HG02970 (cell line): ENCODE results near the gene EN2.

ENCODE experiments used
- ATAC-seq: cut with Tn5 transposase; IDR thresholded peaks from one replicate; pipeline ENCODE4 v1.9.1; 2021; ENCODE audit warnings: mild to moderate bottlenecking, moderate library complexity, moderate number of reproducible peaks; ENCODE audit not compliant: unreplicated experiment, low FRiP score

EN2 gene

DNA sequence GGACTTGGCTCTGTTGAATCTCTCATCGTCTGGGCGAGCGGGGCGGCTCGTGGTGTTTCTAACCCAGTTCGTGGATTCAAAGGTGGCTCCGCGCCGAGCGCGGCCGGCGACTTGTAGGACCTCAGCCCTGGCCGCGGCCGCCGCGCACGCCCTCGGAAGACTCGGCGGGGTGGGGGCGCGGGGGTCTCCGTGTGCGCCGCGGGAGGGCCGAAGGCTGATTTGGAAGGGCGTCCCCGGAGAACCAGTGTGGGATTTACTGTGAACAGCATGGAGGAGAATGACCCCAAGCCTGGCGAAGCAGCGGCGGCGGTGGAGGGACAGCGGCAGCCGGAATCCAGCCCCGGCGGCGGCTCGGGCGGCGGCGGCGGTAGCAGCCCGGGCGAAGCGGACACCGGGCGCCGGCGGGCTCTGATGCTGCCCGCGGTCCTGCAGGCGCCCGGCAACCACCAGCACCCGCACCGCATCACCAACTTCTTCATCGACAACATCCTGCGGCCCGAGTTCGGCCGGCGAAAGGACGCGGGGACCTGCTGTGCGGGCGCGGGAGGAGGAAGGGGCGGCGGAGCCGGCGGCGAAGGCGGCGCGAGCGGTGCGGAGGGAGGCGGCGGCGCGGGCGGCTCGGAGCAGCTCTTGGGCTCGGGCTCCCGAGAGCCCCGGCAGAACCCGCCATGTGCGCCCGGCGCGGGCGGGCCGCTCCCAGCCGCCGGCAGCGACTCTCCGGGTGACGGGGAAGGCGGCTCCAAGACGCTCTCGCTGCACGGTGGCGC lies at the start of gene EN2:
TSS of gene EN2 (plus strand) at position 19 of the 767 bp plus-strand sequence. CDS start at position 268, 249 bp downstream.
- no peak for ATAC-seq

GRCh38 chr7:155408651-155409586 lies 49.0 kb upstream of the EN2 start:
- ATAC-seq: no peak

DNA sequence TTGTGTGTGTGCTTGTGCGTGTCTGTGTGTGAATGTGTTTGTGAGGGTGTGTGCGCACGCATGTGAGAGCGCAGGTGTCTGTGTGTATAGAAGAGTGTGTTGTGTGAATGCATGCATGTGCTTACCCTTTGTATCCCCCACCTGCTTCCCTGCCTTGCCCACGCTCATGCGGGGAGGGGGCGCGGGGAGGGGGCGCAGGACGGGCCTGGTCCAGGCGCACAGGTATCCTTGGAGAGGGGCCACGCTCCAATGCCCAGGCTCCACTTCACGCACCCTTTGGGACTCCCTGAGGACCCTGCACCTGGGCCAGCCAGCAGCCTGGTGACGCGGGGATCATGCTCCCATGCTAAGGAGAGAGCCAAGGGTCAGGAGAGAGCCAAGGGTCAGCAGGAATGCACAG lies 47.9 kb upstream of the EN2 start:
- no peak for ATAC-seq

DNA sequence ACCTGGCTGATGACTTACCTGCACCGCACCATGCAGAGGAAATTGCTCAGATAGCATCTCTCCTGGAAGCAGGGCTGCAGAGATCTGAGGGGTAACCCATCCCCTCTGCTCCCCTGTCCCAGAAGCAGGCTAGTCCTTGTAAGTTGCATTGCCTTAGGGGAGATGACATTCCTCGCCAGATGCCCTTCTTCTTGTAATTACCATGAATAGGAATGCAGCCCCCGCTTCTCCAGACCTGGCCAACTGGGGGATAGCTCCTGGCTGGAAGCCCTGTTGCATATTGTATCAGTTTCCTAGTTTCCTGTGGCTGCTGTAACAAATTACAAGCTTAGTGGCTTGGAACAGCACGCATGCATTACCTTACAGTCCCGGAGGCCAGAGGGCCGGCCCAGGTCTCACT lies 47.5 kb upstream of the EN2 start:
- no peak for ATAC-seq

DNA sequence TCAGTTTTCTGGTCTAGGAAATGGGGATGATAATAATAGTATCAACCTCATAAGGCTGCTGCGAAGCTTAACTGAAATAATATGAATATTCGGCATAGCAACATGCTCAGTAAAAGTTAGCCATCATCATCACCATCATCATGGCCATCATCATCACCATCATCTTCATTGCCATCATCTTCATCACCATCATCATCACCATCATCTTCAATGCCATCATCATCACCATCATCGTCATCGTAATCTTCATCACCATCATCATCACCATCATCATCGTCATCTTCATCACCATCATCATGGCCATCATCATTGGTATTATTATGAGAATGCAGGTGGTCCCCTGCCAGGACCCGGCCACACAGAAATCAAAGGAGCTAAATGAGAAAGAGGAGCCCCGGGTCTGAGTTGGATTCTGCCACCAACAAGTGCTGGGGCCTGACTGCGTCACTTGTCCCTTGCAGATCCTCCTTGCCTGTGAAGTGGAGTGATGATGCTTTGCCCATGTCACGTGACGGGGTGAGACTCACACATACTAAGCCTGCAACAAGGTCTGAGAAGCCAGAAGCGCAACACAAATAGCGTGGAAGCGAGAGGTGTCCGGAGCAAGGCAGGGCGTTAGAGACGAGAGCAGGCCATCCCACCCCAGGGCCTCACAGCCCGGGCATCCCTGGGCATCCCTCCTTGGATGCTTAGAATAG lies 46.1 kb upstream of the EN2 start:
- no peak for ATAC-seq

DNA sequence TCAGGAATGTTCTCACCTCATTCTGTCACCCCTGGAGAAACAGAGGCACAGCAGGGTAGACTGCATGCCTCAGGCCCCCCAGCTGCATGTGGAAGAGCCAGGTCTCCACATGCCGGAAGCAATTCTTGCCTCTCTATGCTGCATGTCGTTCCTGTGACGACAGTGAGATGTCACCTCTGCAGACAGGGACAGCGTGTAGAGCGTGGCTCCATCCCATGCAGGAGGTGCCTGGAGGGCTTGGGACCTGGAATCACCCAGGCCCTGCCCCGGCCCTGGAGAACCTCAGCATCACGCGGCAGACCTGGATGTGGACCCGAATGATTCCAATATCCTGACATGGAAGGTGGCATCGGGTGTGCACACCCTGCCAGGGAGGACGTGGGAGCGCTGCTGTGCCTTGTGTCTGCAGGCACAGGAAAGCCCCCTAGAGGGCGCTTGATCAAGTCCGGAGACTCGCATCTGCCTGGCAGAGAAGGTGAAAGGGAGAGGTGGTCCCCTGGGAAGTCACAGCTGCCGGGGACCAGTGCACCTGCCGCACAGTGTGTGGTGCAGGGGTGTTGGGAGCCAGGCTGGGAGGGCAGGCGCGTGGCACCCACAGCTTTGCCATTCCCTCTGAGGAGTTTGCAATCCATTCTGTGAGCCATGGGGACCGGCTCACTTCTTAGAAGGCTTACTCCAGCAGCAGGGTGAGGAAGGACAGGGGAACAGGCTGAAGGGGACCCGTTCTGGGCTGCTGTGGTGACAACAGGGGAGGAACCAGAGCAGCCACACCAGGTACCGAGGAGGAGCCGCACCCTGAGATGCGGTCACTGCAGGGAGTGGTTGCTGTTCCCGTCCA lies 45.3 kb upstream of the EN2 start:
- ATAC-seq: no peak

- ATAC-seq: no peak
These were observed 43.1 kb upstream of the EN2 start for GRCh38 chr7:155414547-155415492.

DNA sequence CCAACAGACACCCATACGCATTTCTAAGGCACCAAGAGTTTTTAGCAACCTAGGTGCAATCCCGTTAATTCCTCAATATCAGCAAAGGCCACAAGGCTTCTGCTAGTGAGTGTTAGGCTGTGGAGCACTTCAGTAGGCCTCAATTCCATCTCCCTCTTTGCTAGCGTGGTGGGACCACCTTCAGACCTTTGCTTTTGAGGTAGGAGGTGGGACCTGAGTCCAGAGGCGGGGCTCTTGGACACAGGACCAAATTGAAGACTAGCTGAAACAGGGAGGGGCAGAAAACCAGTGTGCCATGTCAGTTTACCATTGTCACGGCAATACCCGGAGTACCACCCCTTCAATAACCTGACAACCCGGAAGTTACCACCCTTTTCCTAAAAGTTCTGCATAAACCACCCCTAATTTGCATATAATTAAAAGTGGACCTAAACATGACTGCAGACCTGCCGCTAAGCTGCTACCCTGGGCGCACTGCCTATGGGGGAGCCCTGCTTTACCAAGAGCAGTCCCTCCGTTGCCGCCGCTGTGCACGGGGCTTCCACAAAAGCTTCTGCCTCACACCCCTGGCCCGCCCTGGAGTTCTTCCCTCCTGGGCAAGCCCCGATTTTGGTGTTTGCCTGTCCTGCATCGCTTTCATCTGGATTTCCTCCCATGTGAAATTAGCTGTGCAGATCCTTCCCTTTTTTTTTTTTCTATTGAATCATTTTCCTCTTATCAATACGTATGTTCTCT lies 41.1 kb upstream of the EN2 start:
- ATAC-seq: no peak

DNA sequence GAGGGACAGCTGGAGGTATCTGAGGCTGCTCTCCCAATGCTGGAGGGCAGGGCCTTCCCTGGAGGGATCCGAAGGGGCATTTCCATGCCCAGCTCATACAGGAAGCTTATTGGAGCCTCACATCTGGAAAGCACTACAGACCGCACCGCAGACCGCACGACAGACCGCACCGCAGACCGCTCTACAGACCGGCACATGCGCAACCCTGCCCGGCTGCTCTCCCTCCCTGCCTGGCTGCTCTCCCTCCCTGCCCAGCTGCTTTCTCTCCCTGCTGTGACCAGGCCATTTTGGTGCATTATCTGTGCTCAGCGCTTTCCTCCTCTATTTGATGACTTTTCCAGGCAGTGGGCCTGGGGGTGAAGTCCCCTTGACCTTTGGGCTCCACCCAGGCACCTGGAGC lies 39.6 kb upstream of the EN2 start:
- ATAC-seq: no peak

DNA sequence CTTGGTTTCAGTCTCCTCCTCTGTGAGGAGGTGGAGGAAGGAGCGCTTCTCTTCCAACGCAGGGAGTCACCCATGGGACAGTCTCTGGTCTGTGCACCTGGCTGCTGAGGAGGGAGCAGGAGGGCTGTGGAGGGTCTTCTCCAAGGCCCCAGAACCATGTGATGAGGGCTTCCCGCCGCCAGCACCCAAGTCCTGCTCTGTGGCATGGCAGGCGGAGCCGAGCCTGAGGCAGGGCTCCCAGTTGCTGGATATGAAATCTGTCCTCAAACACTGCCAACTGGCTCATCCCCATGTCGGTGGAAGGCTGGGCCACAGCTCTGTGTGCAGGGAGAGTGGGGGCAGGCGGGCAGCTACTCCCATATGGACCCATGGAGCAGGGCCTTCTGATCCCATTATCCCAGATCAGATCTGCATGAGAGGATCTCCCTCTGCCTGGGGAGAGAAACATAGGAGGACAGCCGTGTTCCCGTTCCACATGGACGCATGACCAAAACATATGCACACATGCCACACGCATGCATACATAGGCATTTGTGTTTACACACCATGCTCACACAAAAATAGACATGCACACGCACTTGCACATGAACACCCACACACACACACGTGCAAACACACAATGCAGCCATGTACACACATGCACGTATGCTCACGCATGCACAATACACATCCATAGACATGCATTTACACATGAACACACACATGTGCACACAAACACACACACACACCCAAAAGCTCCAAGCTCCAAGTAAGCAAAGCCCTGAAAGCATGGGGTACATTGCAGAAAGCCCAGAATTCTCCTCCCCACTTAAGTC lies 38.8 kb upstream of the EN2 start:
- ATAC-seq: no peak

GRCh38 chr7:155420116-155420515 lies 37.8 kb upstream of the EN2 start:
- no peak for ATAC-seq

GRCh38 chr7:155422151-155422550 lies 35.8 kb upstream of the EN2 start:
- no peak for ATAC-seq

DNA sequence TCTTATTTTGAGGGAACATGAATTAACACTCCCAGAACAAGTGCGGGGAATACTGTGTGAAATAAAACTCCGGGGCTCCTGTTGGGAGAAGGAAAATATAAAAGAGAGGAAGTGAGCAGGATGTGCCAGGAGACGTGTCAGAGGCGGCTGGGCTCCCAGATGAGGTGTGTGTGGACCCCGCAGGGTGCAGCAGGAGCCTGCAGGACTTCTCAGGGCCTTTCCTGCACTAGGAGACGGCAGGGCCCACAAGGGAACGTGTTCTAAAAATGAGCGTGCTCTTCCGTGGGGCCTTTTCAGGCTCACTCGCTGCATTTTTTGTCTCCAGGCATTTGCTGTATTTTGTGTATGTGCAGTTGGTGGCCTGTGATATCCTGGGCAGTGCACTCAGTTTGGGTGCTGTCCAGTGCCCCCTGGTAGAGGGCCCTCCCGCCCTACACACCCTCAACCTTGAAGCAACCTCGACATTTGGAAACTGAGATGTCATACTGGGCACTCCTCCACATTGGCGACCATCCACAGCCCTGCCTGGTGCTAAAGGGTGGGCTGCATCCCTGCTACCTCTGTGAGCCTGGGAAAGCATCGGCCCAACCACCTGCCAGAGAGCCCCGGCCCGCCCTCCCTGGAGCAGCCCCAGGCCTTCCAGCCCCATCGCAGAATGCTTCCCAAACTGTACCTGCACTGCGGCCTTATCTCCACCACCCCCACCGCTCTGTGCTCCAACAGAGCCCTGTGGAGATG lies 35.2 kb upstream of the EN2 start:
- no peak for ATAC-seq

- no peak for ATAC-seq
These were observed 34.3 kb upstream of the EN2 start for GRCh38 chr7:155423337-155424285.

GRCh38 chr7:155424301-155425010 lies 33.5 kb upstream of the EN2 start:
- no peak for ATAC-seq
